ENCODE data around the gene SCN4B. TPM values are rescaled to one million over a fixed set of nuclear protein-coding genes. Genes with fewer than 3 reads are reported as not detected.

SCN4B gene
- total RNA-seq, 4 donors from 2014 or later: 1.8 to 7.3 (median 2.5) TPM

DNA sequence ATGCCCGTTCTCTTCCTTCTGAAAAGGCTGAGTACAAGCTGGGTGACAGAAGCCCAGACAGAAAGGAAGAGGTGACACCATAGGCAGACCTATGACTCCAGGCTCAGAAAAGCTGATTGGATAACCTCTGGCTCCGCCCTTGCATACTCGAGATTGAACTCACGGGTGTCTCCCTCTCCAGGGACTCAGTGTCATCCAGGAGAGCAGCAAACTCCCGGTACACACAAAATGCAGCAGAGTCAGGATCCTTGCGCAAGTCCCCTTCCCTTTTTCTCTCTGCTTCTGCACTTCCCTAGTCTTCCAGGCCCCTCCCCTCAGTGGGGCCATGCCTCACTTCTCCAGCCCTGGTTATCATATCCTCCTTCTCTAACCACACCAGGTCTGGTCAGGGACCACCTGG lies 9.8 kb downstream of the SCN4B start:
- H3K27me3 ChIP-seq: no peaks in the 10 kb centered on the region
- no peak overlapping the region for H3K4me3 ChIP-seq
- H3K9me3 ChIP-seq: no peaks in the 10 kb centered on the region
- H3K27ac ChIP-seq: no peak overlapping the region
- peaks cover 0 to 7% of the 10 kb centered on the region in 2 donors for H3K4me1 ChIP-seq
- DNase-seq: no peak
- TF ChIP-seq POLR2A (IDR thresholded peaks at IDR 0.05): no peak
- TF ChIP-seq, protein P1, sequence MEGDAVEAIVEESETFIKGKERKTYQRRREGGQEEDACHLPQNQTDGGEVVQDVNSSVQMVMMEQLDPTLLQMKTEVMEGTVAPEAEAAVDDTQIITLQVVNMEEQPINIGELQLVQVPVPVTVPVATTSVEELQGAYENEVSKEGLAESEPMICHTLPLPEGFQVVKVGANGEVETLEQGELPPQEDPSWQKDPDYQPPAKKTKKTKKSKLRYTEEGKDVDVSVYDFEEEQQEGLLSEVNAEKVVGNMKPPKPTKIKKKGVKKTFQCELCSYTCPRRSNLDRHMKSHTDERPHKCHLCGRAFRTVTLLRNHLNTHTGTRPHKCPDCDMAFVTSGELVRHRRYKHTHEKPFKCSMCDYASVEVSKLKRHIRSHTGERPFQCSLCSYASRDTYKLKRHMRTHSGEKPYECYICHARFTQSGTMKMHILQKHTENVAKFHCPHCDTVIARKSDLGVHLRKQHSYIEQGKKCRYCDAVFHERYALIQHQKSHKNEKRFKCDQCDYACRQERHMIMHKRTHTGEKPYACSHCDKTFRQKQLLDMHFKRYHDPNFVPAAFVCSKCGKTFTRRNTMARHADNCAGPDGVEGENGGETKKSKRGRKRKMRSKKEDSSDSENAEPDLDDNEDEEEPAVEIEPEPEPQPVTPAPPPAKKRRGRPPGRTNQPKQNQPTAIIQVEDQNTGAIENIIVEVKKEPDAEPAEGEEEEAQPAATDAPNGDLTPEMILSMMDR (IDR thresholded peaks at IDR 0.05): no peak
- intact Hi-C loops (cut with DNase I; ENCODE audit: low total_unique reads): loop anchor here (10.0 kb wide), 2 partner anchors 212 to 342 kb away; partner anchors contain the start of gene UBE4A
- H3K36me3 ChIP-seq: no peaks in the 10 kb centered on the region

DNA sequence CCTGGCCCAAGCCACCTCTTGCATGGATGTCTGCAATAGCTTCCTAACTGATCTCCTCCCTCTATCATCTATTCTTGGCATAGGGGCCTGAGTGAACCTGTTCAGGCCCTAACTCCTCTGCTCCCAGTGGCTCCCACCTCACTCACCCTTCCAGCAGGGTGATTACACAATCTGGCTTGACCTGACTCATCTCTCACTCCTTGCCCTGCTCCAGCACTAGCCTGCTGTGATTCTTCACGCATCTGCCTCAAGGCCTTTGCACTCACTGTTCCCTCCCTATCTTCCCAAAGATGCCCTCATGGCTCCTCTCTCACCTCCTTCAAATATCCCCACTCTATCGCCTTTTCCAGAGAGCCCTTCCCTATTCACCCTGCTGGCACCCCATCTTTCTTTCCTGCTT lies 10.5 kb downstream of the SCN4B start:
- Histone ChIP-seq H3K4me1 (peaks cover 0 to 7% of the 10 kb centered on the region in 2 donors), H3K36me3 (no peaks in the 10 kb centered on the region), H3K27ac (no peak overlapping the region), H3K4me3 (no peak overlapping the region), H3K9me3 (no peaks in the 10 kb centered on the region), H3K27me3 (no peaks in the 10 kb centered on the region)
- no peak for TF ChIP-seq POLR2A (IDR thresholded peaks at IDR 0.05)
- intact Hi-C loops (cut with DNase I; ENCODE audit: low total_unique reads): loop anchor here (10.0 kb wide), 2 partner anchors 213 to 343 kb away; partner anchors contain the start of gene UBE4A
- no peak for DNase-seq

DNA sequence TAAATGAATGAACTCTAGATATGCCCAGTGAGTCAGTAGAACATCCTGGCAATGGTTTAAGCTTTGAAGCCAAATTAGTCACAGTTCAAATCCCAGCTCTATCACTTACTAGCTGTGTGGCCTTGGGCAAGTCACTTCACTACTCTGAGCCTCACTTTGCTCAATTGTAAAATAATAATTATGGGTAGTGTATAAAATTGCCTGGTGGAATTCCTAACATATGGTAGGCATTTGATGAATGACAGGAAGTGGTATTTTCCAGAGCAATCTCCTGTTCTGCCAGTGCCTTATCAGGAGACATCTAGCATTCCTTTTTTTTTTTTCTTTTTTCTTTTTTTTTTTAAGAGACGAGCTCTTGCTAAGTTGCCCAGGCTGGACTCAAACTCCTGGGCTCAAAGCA lies 13.0 kb downstream of the SCN4B start:
- Histone ChIP-seq H3K27me3 (no peaks in the 10 kb centered on the region), H3K27ac (no peak overlapping the region)
- DNase-seq: no peak

DNA sequence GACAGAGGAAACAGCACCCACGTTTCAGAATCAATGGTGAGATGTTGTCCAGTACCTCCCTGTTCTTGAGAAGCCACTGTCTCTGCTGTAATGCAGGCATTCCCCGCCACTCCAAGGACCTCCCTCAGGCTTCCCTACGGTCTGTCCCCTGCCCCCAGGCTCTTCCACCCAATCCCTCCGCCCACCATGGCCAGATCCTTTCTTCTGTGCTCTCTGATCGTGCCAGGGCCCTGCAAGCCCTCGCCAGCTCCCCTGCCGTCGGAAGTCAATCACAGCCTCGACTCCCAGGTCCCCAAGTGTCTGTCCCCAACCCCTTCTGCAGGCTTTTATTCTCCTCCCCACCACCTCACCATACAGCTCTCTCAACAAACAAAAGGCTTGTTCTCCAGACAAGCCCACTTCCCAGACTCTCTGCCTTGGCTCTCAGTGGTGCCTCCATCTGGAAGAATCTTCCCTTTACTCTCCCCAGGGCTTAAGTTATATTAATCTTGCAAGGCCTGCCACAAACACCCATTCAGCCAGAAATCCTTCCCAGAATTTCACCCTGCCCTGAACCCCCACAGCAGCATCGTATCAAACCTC lies 13.7 kb downstream of the SCN4B start:
- no peak for DNase-seq
- Histone ChIP-seq H3K9me3 (no peaks in the 10 kb centered on the region), H3K4me3 (no peak overlapping the region), H3K27ac (no peak overlapping the region), H3K27me3 (no peaks in the 10 kb centered on the region), H3K4me1 (no peaks in the 10 kb centered on the region), H3K36me3 (no peaks in the 10 kb centered on the region)
- intact Hi-C loops (cut with DNase I; ENCODE audit: low total_unique reads): no loop called here
- TF ChIP-seq, protein P1 (IDR thresholded peaks at IDR 0.05): no peak
- TF ChIP-seq POLR2A (IDR thresholded peaks at IDR 0.05): no peak

More for the DNA sequence above, 13.0 kb downstream of the SCN4B start:
- H3K9me3 ChIP-seq: no peaks in the 10 kb centered on the region
- no peaks in the 10 kb centered on the region for H3K4me1 ChIP-seq
- H3K36me3 ChIP-seq: no peaks in the 10 kb centered on the region
- TF ChIP-seq, protein P1 (IDR thresholded peaks at IDR 0.05): no peak
- intact Hi-C loops (cut with DNase I; ENCODE audit: low total_unique reads): no loop called here
- H3K4me3 ChIP-seq: no peak overlapping the region

DNA sequence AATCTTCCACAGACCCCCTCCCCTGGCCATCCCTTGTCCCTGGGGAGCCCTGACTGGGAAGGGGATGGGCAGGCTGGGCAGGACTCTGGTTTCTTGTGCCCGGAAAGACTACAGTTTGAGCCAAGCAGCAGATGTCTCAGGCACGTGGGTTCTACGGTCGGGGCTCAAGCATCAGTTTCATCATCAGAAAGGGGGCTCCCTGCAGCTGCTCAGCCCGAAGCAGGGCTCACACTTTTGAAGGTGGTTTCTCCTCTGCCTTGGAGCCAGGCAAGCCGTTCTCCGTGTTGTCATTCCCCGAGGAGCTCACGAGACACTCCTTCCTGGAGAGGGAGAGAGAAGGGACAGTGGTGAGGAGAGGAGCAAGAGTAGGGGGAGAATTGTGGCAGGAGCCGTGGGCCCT lies 15.8 kb downstream of the SCN4B start:
- intact Hi-C loops (cut with DNase I; ENCODE audit: low total_unique reads): no loop called here
- H3K4me3 ChIP-seq: no peak overlapping the region

More for the DNA sequence above, 15.8 kb downstream of the SCN4B start:
- no peak for TF ChIP-seq POLR2A (IDR thresholded peaks at IDR 0.05)
- TF ChIP-seq, protein P1 (IDR thresholded peaks at IDR 0.05): no peak
- Histone ChIP-seq H3K4me1 (no peaks in the 10 kb centered on the region), H3K27me3 (no peaks in the 10 kb centered on the region), H3K9me3 (no peaks in the 10 kb centered on the region), H3K36me3 (no peaks in the 10 kb centered on the region), H3K27ac (no peak overlapping the region)
- no peak for DNase-seq
